Smooth muscle cell (in vitro differentiated cells): ENCODE measurements around the gene CPM. TPM values are rescaled to one million over a fixed set of nuclear protein-coding genes. Genes with fewer than 3 reads are reported as not detected.
"Not testable (repeated sequence)": the region's sequence is repeated elsewhere in the genome, so short reads cannot be mapped to it uniquely, and the experiment has no call there.

Source experiments
- DNase-seq: peaks from one replicate; lab custom pipeline; 2025; ENCODE audit not compliant: unreplicated experiment; lab: John Stamatoyannopoulos, UW
- H2AFZ ChIP-seq: fragments of 200-600 bp; sonication (generic); 2 replicates; pipeline ENCODE4 v1.6.0; 2016; ENCODE audit warnings: antibody characterized with exemption, low read depth, mild to moderate bottlenecking
- H3F3A ChIP-seq: fragments of 200-600 bp; sonication (generic); 2 replicates; pipeline ENCODE4 v1.6.0; 2017; ENCODE audit warnings: antibody characterized with exemption, low read depth
- H3K27ac ChIP-seq: fragments of 200-600 bp; sonication (generic); 2 replicates; pipeline ENCODE4 v1.5.1; 2016; ENCODE audit warnings: low read depth, mild to moderate bottlenecking
- H3K27me3 ChIP-seq: fragments of 200-600 bp; sonication (generic); 2 replicates; pipeline ENCODE4 v1.6.1; 2016; ENCODE audit warnings: low read depth, mild to moderate bottlenecking
- H3K36me3 ChIP-seq: fragments of 200-600 bp; sonication (generic); 2 replicates; pipeline ENCODE4 v1.5.1; 2016; ENCODE audit warnings: low read depth
- H3K4me1 ChIP-seq: fragments of 200-600 bp; sonication (generic); 2 replicates; pipeline ENCODE4 v1.5.1; 2016; ENCODE audit warnings: low read depth
- H3K4me2 ChIP-seq: fragments of 200-600 bp; sonication (generic); 2 replicates; pipeline ENCODE4 v1.6.0; 2016; ENCODE audit warnings: mild to moderate bottlenecking
- H3K4me3 ChIP-seq: fragments of 200-600 bp; sonication (generic); 2 replicates; pipeline ENCODE4 v1.5.1; 2016; ENCODE audit warnings: mild to moderate bottlenecking
- H3K79me2 ChIP-seq: fragments of 200-600 bp; sonication (generic); 2 replicates; pipeline ENCODE4 v1.6.0; 2016; ENCODE audit warnings: low read depth, mild to moderate bottlenecking
- H3K9ac ChIP-seq: fragments of 200-600 bp; sonication (generic); 2 replicates; pipeline ENCODE4 v1.6.0; 2016; ENCODE audit warnings: low read depth
- H3K9me3 ChIP-seq: fragments of 200-600 bp; sonication (generic); replicated peaks from 2 replicates; pipeline ENCODE4 v1.5.1; 2016; ENCODE audit warnings: low read depth
- H4K20me1 ChIP-seq: fragments of 200-600 bp; sonication (generic); 2 replicates; pipeline ENCODE4 v1.6.0; 2016; ENCODE audit warnings: low read depth
- CTCF ChIP-seq: fragments of 200-600 bp; sonication (generic); IDR thresholded peaks from 2 replicates; pipeline ENCODE4 v1.5.1; 2017; ENCODE audit warnings: borderline replicate concordance, mild to moderate bottlenecking, antibody characterized with exemption; ENCODE audit not compliant: insufficient read depth, poor library complexity, severe bottlenecking
- WGBS: methylation state at CpG from one replicate; pipeline ENCODE4 v1.1.7; 2016; ENCODE audit warnings: low lambda C conversion rate; 5-methylcytosine and 5-hydroxymethylcytosine counted together
- polyA plus RNA-seq: library from polyadenylated mRNA; unstranded; fragments of >200 nt; fragmentation: Nextera tagmentation; extraction: Ambion mirVana; gene quantifications from 2 replicates; pipeline ENCODE4 v1.2.1, GENCODE V29; 2016
- total RNA-seq: library from RNA; depleted of rRNA; stranded (reverse); fragments of >200 nt; gene quantifications from 2 replicates; pipeline ENCODE4 v1.2.3, GENCODE V29; 2014

The CPM gene
- total and polyA plus RNA-seq, 2 experiments from 2014 or later: 0.57 to 6.2 TPM

- H3F3A ChIP-seq: peaks cover 23% of the 10 kb centered on the region
- 96% methylated on average over 5 of the region's 5 CpGs for WGBS
- no peak overlapping the region for H2AFZ ChIP-seq
- no peak for TF ChIP-seq CTCF
- peak overlapping the region; percentile 25 for H3K27ac ChIP-seq
- no peak overlapping the region for H3K4me3 ChIP-seq
- peaks cover 53% of the 10 kb centered on the region for H3K36me3 ChIP-seq
- H3K4me1 ChIP-seq: peaks cover 4% of the 10 kb centered on the region
- H3K9ac ChIP-seq: no peak overlapping the region
- H4K20me1 ChIP-seq: peaks cover 99% of the 10 kb centered on the region
- no peak for DNase-seq
- H3K79me2 ChIP-seq: peaks cover 25% of the 10 kb centered on the region
- no peaks in the 10 kb centered on the region for H3K27me3 ChIP-seq
- H3K4me2 ChIP-seq: no peak overlapping the region
- H3K9me3 ChIP-seq: no peaks in the 10 kb centered on the region
These were observed 108.8 kb downstream of the CPM start for GRCh38 chr12:68824131-68824530.

DNA sequence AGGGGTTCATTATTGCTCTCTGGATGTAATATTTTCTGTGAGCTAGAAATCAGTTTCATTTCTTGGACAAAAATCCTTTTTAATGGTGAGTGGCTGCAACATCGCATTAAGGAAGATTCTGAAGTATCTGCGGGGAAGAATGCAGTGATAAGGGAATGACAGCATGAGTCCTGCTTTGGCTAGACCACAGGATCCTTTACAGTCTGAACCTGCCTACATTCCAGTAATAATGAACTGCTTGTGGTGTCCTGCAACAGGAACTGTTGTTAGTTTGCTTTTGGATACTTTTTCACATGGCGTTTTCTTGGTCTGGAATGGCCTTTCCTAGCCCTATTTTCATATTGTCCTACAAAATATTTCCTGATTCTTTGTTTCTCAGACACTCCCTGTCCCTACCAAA lies 109.3 kb downstream of the CPM start:
- Histone ChIP-seq H3K79me2 (peaks cover 29% of the 10 kb centered on the region), H3K27ac (peak overlapping the region; percentile 25), H3K27me3 (no peaks in the 10 kb centered on the region), H3K4me1 (peaks cover 4% of the 10 kb centered on the region), H3F3A (peaks cover 23% of the 10 kb centered on the region), H4K20me1 (peaks cover 99% of the 10 kb centered on the region), H3K9me3 (no peaks in the 10 kb centered on the region), H3K9ac (no peak overlapping the region), H3K4me3 (no peak overlapping the region), H3K4me2 (peak overlapping the region; percentile 35), H2AFZ (no peak overlapping the region), H3K36me3 (peaks cover 53% of the 10 kb centered on the region)
- TF ChIP-seq CTCF: no peak
- no peak for DNase-seq
- 45% methylated on average over 3 of the region's 3 CpGs for WGBS

DNA sequence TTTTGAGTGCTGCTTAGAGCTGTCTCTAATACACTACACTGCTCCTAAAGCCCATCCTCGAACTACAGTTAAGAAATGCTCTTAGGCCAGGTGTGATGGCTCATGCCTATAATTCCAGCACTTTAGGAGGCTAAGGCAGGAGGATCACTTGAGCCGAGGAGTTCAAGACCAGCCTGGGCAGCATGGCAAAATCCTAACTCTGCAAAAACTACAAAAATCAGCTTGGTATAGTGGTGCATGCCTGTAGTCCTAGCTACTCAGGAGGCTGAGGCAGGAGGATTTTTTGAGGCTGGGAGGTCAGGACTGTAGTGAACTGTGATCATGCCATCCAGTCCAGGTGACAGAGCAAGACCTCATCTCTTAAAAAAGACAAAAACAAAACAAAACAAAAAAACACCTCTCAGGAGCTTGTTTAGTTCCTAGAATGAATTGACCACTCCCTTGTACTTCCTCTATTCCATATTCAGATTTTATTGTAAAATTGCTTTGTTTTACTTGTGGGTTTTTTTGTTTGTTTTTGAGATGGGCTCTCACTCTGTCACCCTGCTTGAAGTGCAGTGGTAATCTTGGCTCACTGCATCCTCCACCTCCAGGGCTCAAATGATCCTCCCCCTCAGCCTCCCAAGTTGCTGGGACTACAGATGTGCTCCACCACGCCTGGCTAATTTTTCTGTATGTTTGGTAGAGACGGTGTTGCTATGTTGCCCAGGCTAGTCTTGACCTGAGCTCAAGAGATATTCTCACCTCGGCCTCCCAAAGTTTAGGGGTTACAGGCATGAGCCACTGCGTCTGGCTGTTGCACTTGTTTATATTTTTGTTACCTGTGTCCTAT lies 111.4 kb downstream of the CPM start:
- Histone ChIP-seq H3K9me3 (no peaks in the 10 kb centered on the region), H3K4me3 (no peak overlapping the region), H3K4me1 (peaks cover 4% of the 10 kb centered on the region), H4K20me1 (peaks cover 99% of the 10 kb centered on the region), H3K27me3 (no peaks in the 10 kb centered on the region), H3K4me2 (no peak overlapping the region), H3K36me3 (peaks cover 46% of the 10 kb centered on the region), H3K27ac (peak overlapping the region; percentile 25), H2AFZ (no peak overlapping the region), H3K9ac (no peak overlapping the region), H3F3A (peaks cover 9% of the 10 kb centered on the region), H3K79me2 (peaks cover 47% of the 10 kb centered on the region)
- no peak for DNase-seq
- no peak for TF ChIP-seq CTCF
- 97% methylated on average over 6 of the region's 6 CpGs for WGBS

DNA sequence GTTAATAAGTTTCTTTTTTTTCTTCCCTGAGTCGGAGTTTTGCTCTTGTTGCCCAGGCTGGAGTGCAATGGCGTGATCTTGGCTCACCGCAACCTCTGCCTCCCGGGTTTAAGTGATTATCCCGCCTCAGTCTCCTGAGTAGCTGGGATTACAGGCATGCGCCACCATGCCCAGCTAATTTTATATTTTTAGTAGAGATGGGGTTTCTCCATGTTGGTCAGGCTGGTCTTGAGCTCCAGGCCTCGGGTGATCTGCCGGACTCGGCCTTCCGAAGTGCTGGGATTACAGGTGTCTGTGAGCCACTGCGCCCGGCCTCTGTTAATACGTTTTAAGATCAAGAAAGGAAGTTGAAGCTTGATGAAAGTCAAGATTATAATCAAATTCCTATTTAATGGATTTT lies 113.5 kb downstream of the CPM start:
- Histone ChIP-seq H3K79me2 (peaks cover 60% of the 10 kb centered on the region), H4K20me1 (peaks cover 100% of the 10 kb centered on the region), H3K36me3 (peaks cover 43% of the 10 kb centered on the region)
- not testable (repeated sequence) for H3K4me2 ChIP-seq, H2AFZ ChIP-seq, H3F3A ChIP-seq, H3K27me3 ChIP-seq, H3K27ac ChIP-seq, H3K4me1 ChIP-seq, H3K9me3 ChIP-seq, DNase-seq, H3K4me3 ChIP-seq, H3K9ac ChIP-seq
- 99% methylated on average over 13 of the region's 13 CpGs for WGBS
